ENCODE data around the gene USP17L15.
"Not testable (repeated sequence)": the region's sequence is repeated elsewhere in the genome, so short reads cannot be mapped to it uniquely, and the experiment has no call there.

- not testable (repeated sequence) for TF ChIP-seq NRF1 (conservative IDR thresholded peaks at IDR 0.05; ENCODE audit: low read depth, low read length); POLR2A (IDR thresholded peaks at IDR 0.05; ENCODE audit: low read depth, low read length); YY1 (IDR thresholded peaks at IDR 0.05; ENCODE audit: low read depth, low read length); NR2C2 (IDR thresholded peaks at IDR 0.05; ENCODE audit: borderline replicate concordance, control insufficient read depth, insufficient read length, low read depth); POLR2AphosphoS5 (IDR thresholded peaks at IDR 0.05; ENCODE audit: low read length)
- TF ChIP-seq, protein P1, sequence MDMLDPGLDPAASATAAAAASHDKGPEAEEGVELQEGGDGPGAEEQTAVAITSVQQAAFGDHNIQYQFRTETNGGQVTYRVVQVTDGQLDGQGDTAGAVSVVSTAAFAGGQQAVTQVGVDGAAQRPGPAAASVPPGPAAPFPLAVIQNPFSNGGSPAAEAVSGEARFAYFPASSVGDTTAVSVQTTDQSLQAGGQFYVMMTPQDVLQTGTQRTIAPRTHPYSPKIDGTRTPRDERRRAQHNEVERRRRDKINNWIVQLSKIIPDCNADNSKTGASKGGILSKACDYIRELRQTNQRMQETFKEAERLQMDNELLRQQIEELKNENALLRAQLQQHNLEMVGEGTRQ (IDR thresholded peaks at IDR 0.05; ENCODE audit: borderline replicate concordance, low read depth, low read length): not testable (repeated sequence)
Measured at GRCh38 chr4:9257824-9258223, 23.6 kb downstream of the USP17L15 start, which contains the start of gene USP17L20.
